T-helper 9 cell (primary cell): ENCODE data around the gene SPDYA.
A peak's percentile ranks its signal among the peaks of the same experiment; 100 is the strongest.
"Not testable (repeated sequence)": the region's sequence is repeated elsewhere in the genome, so short reads cannot be mapped to it uniquely, and the experiment has no call there.

Experiments
- DNase-seq: peaks from one replicate; pipeline ENCODE4 v3.0.0-alpha.2; 2020
- total RNA-seq, 2 donors: gene quantifications; one replicate each; lab custom pipeline; 2026; lab: John Stamatoyannopoulos, UW

Gene SPDYA
- total RNA-seq: 0.42 to 1.4 reads per million in 2 donors

- DNase-seq: peak; percentile 74
These were observed at the start of gene SPDYA for GRCh38 chr2:28810384-28811285. TSS of gene SPDYA (plus strand) at chr2:28810834. CDS start at chr2:28816015, 5,181 bp downstream.

- no peak for DNase-seq
These were observed 49.2 kb upstream of the SPDYA start for GRCh38 chr2:28761420-28761819.

GRCh38 chr2:28764909-28765711 lies 45.5 kb upstream of the SPDYA start:
- DNase-seq: no peak

- DNase-seq: no peak
These were observed 44.6 kb upstream of the SPDYA start for GRCh38 chr2:28766070-28766469.

- no peak for DNase-seq
These were observed 43.3 kb upstream of the SPDYA start for GRCh38 chr2:28767337-28767736.

GRCh38 chr2:28768422-28768821 lies 42.2 kb upstream of the SPDYA start:
- DNase-seq: no peak

GRCh38 chr2:28768952-28769351 lies 41.7 kb upstream of the SPDYA start:
- no peak for DNase-seq

GRCh38 chr2:28772351-28772750 lies 38.3 kb upstream of the SPDYA start:
- DNase-seq: no peak

- no peak for DNase-seq
These were observed 34.2 kb upstream of the SPDYA start for GRCh38 chr2:28776471-28776870.

GRCh38 chr2:28778392-28778791 lies 32.2 kb upstream of the SPDYA start:
- DNase-seq: no peak

- no peak for DNase-seq
These were observed 31.6 kb upstream of the SPDYA start for GRCh38 chr2:28779001-28779400.

GRCh38 chr2:28780496-28780895 lies 30.1 kb upstream of the SPDYA start:
- no peak for DNase-seq

- DNase-seq: no peak
These were observed 28.2 kb upstream of the SPDYA start for GRCh38 chr2:28782423-28782822.

- not testable (repeated sequence) for DNase-seq
These were observed 26.1 kb upstream of the SPDYA start for GRCh38 chr2:28784570-28784969.

- DNase-seq: no peak
These were observed 14.0 kb upstream of the SPDYA start for GRCh38 chr2:28796620-28797019.

- no peak for DNase-seq
These were observed 8.9 kb upstream of the SPDYA start for GRCh38 chr2:28801726-28802125.

GRCh38 chr2:28802975-28803429 lies 7.6 kb upstream of the SPDYA start:
- no peak for DNase-seq

GRCh38 chr2:28809927-28810326 lies 707 bp upstream of the SPDYA start:
- no peak for DNase-seq

- no peak for DNase-seq
These were observed 7.4 kb downstream of the SPDYA start for GRCh38 chr2:28818053-28818452.

- peak; percentile 45 for DNase-seq
These were observed 10.8 kb downstream of the SPDYA start for GRCh38 chr2:28821295-28821958.

- no peak for DNase-seq
These were observed 11.4 kb downstream of the SPDYA start for GRCh38 chr2:28822036-28822435.

- no peak for DNase-seq
These were observed 13.6 kb downstream of the SPDYA start for GRCh38 chr2:28824207-28824606.

GRCh38 chr2:28824870-28825269 lies 14.2 kb downstream of the SPDYA start:
- DNase-seq: no peak
